ENCODE measurements around the gene GSC2.
"Not testable (repeated sequence)": the region's sequence is repeated elsewhere in the genome, so short reads cannot be mapped to it uniquely, and the experiment has no call there.

Gene GSC2

GRCh38 chr22:19167106-19167869, 17.2 kb upstream of the GSC2 start:
- Histone ChIP-seq H3K14ac (ENCODE audit: low read length in 2 of 2) (no peak overlapping the region), H3K9me3 (ENCODE audit: control insufficient read depth, low read length) (no peaks in the 10 kb centered on the region), H3K9ac (ENCODE audit: low read length) (no peak overlapping the region), H3K27ac (ENCODE audit: low read length, poor library complexity, severe bottlenecking) (no peak overlapping the region), H2BK12ac (ENCODE audit: low read length in 2 of 2) (no peak overlapping the region), H3K23ac (ENCODE audit: low read length in 2 of 2) (no peak overlapping the region), H3K18ac (ENCODE audit: low read depth in 1 of 2, low read length in 2 of 2) (no peak overlapping the region), H2BK15ac (ENCODE audit: low read depth, poor library complexity, severe bottlenecking) (no peak overlapping the region), H3K4me1 (ENCODE audit: control insufficient read depth, insufficient read depth, low read depth, low read length) (peaks cover 18% of the 10 kb centered on the region), H3K4me2 (ENCODE audit: low read length, poor library complexity, severe bottlenecking) (no peak overlapping the region), H3K4me3 (ENCODE audit: insufficient read depth in 1 of 2, low read depth in 1 of 2, low read length in 2 of 2) (no peak overlapping the region), H2BK5ac (ENCODE audit: low read depth, low read length, poor library complexity, severe bottlenecking) (no peak overlapping the region), H3K27me3 (ENCODE audit: control insufficient read depth in 1 of 2, insufficient read depth in 1 of 2, low read length in 2 of 2) (peaks cover 42% of the 10 kb centered on the region in 2 experiments), H2AK5ac (ENCODE audit: low read length, severe bottlenecking) (no peak overlapping the region), H3K79me1 (replicated peaks; ENCODE audit: low read length, poor library complexity, severe bottlenecking) (no peaks in the 10 kb centered on the region), H4K91ac (ENCODE audit: low read length) (no peak overlapping the region), H3K4ac (ENCODE audit: low read depth in 1 of 2, low read length in 2 of 2) (no peak overlapping the region), H3K36me3 (ENCODE audit: control insufficient read depth in 1 of 2, insufficient read depth in 2 of 2, low read depth in 1 of 2, low read length in 2 of 2) (no peaks in the 10 kb centered on the region), H4K8ac (ENCODE audit: low read length) (no peak overlapping the region), H2AFZ (ENCODE audit: low read depth, low read length) (no peak overlapping the region), H2BK120ac (ENCODE audit: low read depth, low read length) (no peak overlapping the region)
- 85% methylated on average over 13 of the region's 13 CpGs for WGBS
- no peak for DNase-seq

GRCh38 chr22:19166421-19166820, 16.3 kb upstream of the GSC2 start:
- Histone ChIP-seq H3K23ac (ENCODE audit: low read length in 2 of 2) (no peak overlapping the region), H3K9ac (ENCODE audit: low read length) (no peak overlapping the region), H4K91ac (ENCODE audit: low read length) (no peak overlapping the region), H3K27ac (ENCODE audit: low read length, poor library complexity, severe bottlenecking) (no peak overlapping the region), H3K14ac (ENCODE audit: low read length in 2 of 2) (no peak overlapping the region), H3K4me1 (ENCODE audit: control insufficient read depth, insufficient read depth, low read depth, low read length) (peaks cover 15% of the 10 kb centered on the region), H2BK12ac (ENCODE audit: low read length in 2 of 2) (no peak overlapping the region), H3K9me3 (ENCODE audit: control insufficient read depth, low read length) (no peaks in the 10 kb centered on the region), H2AFZ (ENCODE audit: low read depth, low read length) (no peak overlapping the region), H2BK5ac (ENCODE audit: low read depth, low read length, poor library complexity, severe bottlenecking) (no peak overlapping the region), H4K8ac (ENCODE audit: low read length) (no peak overlapping the region), H2BK15ac (ENCODE audit: low read depth, poor library complexity, severe bottlenecking) (no peak overlapping the region), H2BK120ac (ENCODE audit: low read depth, low read length) (no peak overlapping the region), H3K79me1 (replicated peaks; ENCODE audit: low read length, poor library complexity, severe bottlenecking) (no peaks in the 10 kb centered on the region), H3K18ac (ENCODE audit: low read depth in 1 of 2, low read length in 2 of 2) (no peak overlapping the region), H3K27me3 (ENCODE audit: control insufficient read depth in 1 of 2, insufficient read depth in 1 of 2, low read length in 2 of 2) (peaks cover 45 to 49% of the 10 kb centered on the region in 2 experiments), H3K4me2 (ENCODE audit: low read length, poor library complexity, severe bottlenecking) (no peak overlapping the region), H3K4ac (ENCODE audit: low read depth in 1 of 2, low read length in 2 of 2) (no peak overlapping the region), H3K36me3 (ENCODE audit: control insufficient read depth in 1 of 2, insufficient read depth in 2 of 2, low read depth in 1 of 2, low read length in 2 of 2) (no peaks in the 10 kb centered on the region), H3K4me3 (ENCODE audit: insufficient read depth in 1 of 2, low read depth in 1 of 2, low read length in 2 of 2) (no peak overlapping the region), H2AK5ac (ENCODE audit: low read length, severe bottlenecking) (no peak overlapping the region)
- WGBS = 86% methylated on average over 8 of the region's 8 CpGs
- DNase-seq = no peak

GRCh38 chr22:19164425-19164824, 14.3 kb upstream of the GSC2 start:
- no peak for DNase-seq
- no peak overlapping the region for H2BK120ac ChIP-seq (ENCODE audit: low read depth, low read length)
- H3K23ac ChIP-seq (ENCODE audit: low read length in 2 of 2) = no peak overlapping the region
- no peak overlapping the region for H2BK5ac ChIP-seq (ENCODE audit: low read depth, low read length, poor library complexity, severe bottlenecking)
- no peaks in the 10 kb centered on the region for H3K36me3 ChIP-seq (ENCODE audit: control insufficient read depth in 1 of 2, insufficient read depth in 2 of 2, low read depth in 1 of 2, low read length in 2 of 2)
- peaks cover 36 to 46% of the 10 kb centered on the region in 2 experiments for H3K27me3 ChIP-seq (ENCODE audit: control insufficient read depth in 1 of 2, insufficient read depth in 1 of 2, low read length in 2 of 2)
- H3K4me3 ChIP-seq (ENCODE audit: insufficient read depth in 1 of 2, low read depth in 1 of 2, low read length in 2 of 2) = no peak overlapping the region
- H3K4me1 ChIP-seq (ENCODE audit: control insufficient read depth, insufficient read depth, low read depth, low read length) = peaks cover 4% of the 10 kb centered on the region
- no peak overlapping the region for H2AK5ac ChIP-seq (ENCODE audit: low read length, severe bottlenecking)
- no peak overlapping the region for H4K91ac ChIP-seq (ENCODE audit: low read length)
- H3K4me2 ChIP-seq (ENCODE audit: low read length, poor library complexity, severe bottlenecking) = no peak overlapping the region
- H3K4ac ChIP-seq (ENCODE audit: low read depth in 1 of 2, low read length in 2 of 2) = no peak overlapping the region
- no peak overlapping the region for H3K18ac ChIP-seq (ENCODE audit: low read depth in 1 of 2, low read length in 2 of 2)
- H3K9me3 ChIP-seq (ENCODE audit: control insufficient read depth, low read length) = no peaks in the 10 kb centered on the region
- 92% methylated on average over 4 of the region's 6 CpGs for WGBS
- H3K79me1 ChIP-seq (replicated peaks; ENCODE audit: low read length, poor library complexity, severe bottlenecking) = no peaks in the 10 kb centered on the region
- no peak overlapping the region for H3K14ac ChIP-seq (ENCODE audit: low read length in 2 of 2)
- H2BK15ac ChIP-seq (ENCODE audit: low read depth, poor library complexity, severe bottlenecking) = no peak overlapping the region
- H2BK12ac ChIP-seq (ENCODE audit: low read length in 2 of 2) = no peak overlapping the region
- H3K9ac ChIP-seq (ENCODE audit: low read length) = no peak overlapping the region
- H3K27ac ChIP-seq (ENCODE audit: low read length, poor library complexity, severe bottlenecking) = no peak overlapping the region
- no peak overlapping the region for H2AFZ ChIP-seq (ENCODE audit: low read depth, low read length)
- no peak overlapping the region for H4K8ac ChIP-seq (ENCODE audit: low read length)

- not testable (repeated sequence) for H2BK120ac ChIP-seq (ENCODE audit: low read depth, low read length); H3K9ac ChIP-seq (ENCODE audit: low read length); H3K14ac ChIP-seq (ENCODE audit: low read length in 2 of 2); H2BK5ac ChIP-seq (ENCODE audit: low read depth, low read length, poor library complexity, severe bottlenecking); H3K4me2 ChIP-seq (ENCODE audit: low read length, poor library complexity, severe bottlenecking); H3K4me1 ChIP-seq (ENCODE audit: control insufficient read depth, insufficient read depth, low read depth, low read length); H3K9me3 ChIP-seq (ENCODE audit: control insufficient read depth, low read length); H3K4me3 ChIP-seq (ENCODE audit: insufficient read depth in 1 of 2, low read depth in 1 of 2, low read length in 2 of 2); H3K23ac ChIP-seq (ENCODE audit: low read length in 2 of 2); H4K91ac ChIP-seq (ENCODE audit: low read length); H3K18ac ChIP-seq (ENCODE audit: low read depth in 1 of 2, low read length in 2 of 2); H3K27ac ChIP-seq (ENCODE audit: low read length, poor library complexity, severe bottlenecking); H2BK15ac ChIP-seq (ENCODE audit: low read depth, poor library complexity, severe bottlenecking); H2BK12ac ChIP-seq (ENCODE audit: low read length in 2 of 2); H3K4ac ChIP-seq (ENCODE audit: low read depth in 1 of 2, low read length in 2 of 2); H3K79me1 ChIP-seq (replicated peaks; ENCODE audit: low read length, poor library complexity, severe bottlenecking); DNase-seq; H3K36me3 ChIP-seq (ENCODE audit: control insufficient read depth in 1 of 2, insufficient read depth in 2 of 2, low read depth in 1 of 2, low read length in 2 of 2); H2AK5ac ChIP-seq (ENCODE audit: low read length, severe bottlenecking); H2AFZ ChIP-seq (ENCODE audit: low read depth, low read length); H4K8ac ChIP-seq (ENCODE audit: low read length)
- 81% methylated on average over 11 of the region's 11 CpGs for WGBS
- peaks cover 18 to 29% of the 10 kb centered on the region in 2 experiments for H3K27me3 ChIP-seq (ENCODE audit: control insufficient read depth in 1 of 2, insufficient read depth in 1 of 2, low read length in 2 of 2)
These were observed 8.6 kb upstream of the GSC2 start for GRCh38 chr22:19158649-19159048.
